ENCODE measurements around the gene FGF14. TPM values are rescaled to one million over a fixed set of nuclear protein-coding genes. Genes with fewer than 3 reads are reported as not detected.
"Not testable (repeated sequence)": the region's sequence is repeated elsewhere in the genome, so short reads cannot be mapped to it uniquely, and the experiment has no call there.

The FGF14 gene
- total RNA-seq, 1 donor from 2014 or later = 0.52 TPM

GRCh38 chr13:101866889-101867581 is 534.8 kb downstream of the FGF14 start:
- Histone ChIP-seq H3K27me3 (ENCODE audit: control insufficient read depth in 3 of 3, insufficient read depth in 3 of 3, low read length in 3 of 3) (no peaks in the 10 kb centered on the region), H3K4me1 (ENCODE audit: control insufficient read depth in 3 of 3, insufficient read depth in 3 of 3, low read length in 3 of 3) (no peaks in the 10 kb centered on the region), H3K9ac (ENCODE audit: low read depth in 1 of 3, low read length in 3 of 3) (no peak overlapping the region), H3K36me3 (ENCODE audit: control insufficient read depth in 3 of 3, insufficient read depth in 3 of 3, low read length in 3 of 3) (no peaks in the 10 kb centered on the region), H3K9me3 (ENCODE audit: control insufficient read depth in 3 of 3, low read length in 3 of 3) (no peaks in the 10 kb centered on the region), H3K27ac (ENCODE audit: low read depth, low read length) (no peak overlapping the region), H3K4me3 (ENCODE audit: low read length in 3 of 3) (no peak overlapping the region)

- no peaks in the 10 kb centered on the region for H3K36me3 ChIP-seq (ENCODE audit: control insufficient read depth in 3 of 3, insufficient read depth in 3 of 3, low read length in 3 of 3)
- no peaks in the 10 kb centered on the region for H3K9me3 ChIP-seq (ENCODE audit: control insufficient read depth in 3 of 3, low read length in 3 of 3)
- H3K4me1 ChIP-seq (ENCODE audit: control insufficient read depth in 3 of 3, insufficient read depth in 3 of 3, low read length in 3 of 3) = no peaks in the 10 kb centered on the region
- no peak overlapping the region for H3K4me3 ChIP-seq (ENCODE audit: low read length in 3 of 3)
- H3K9ac ChIP-seq (ENCODE audit: low read depth in 1 of 3, low read length in 3 of 3) = no peak overlapping the region
- H3K27me3 ChIP-seq (ENCODE audit: control insufficient read depth in 3 of 3, insufficient read depth in 3 of 3, low read length in 3 of 3) = no peaks in the 10 kb centered on the region
- no peak overlapping the region for H3K27ac ChIP-seq (ENCODE audit: low read depth, low read length)
These were observed 543.0 kb downstream of the FGF14 start for GRCh38 chr13:101858860-101859259.

- H3K4me3 ChIP-seq (ENCODE audit: low read length in 3 of 3) = no peak overlapping the region
- H3K9ac ChIP-seq (ENCODE audit: low read depth in 1 of 3, low read length in 3 of 3) = no peak overlapping the region
- H3K27me3 ChIP-seq (ENCODE audit: control insufficient read depth in 3 of 3, insufficient read depth in 3 of 3, low read length in 3 of 3) = no peaks in the 10 kb centered on the region
- no peaks in the 10 kb centered on the region for H3K9me3 ChIP-seq (ENCODE audit: control insufficient read depth in 3 of 3, low read length in 3 of 3)
- no peak overlapping the region for H3K27ac ChIP-seq (ENCODE audit: low read depth, low read length)
- H3K4me1 ChIP-seq (ENCODE audit: control insufficient read depth in 3 of 3, insufficient read depth in 3 of 3, low read length in 3 of 3) = no peaks in the 10 kb centered on the region
- no peaks in the 10 kb centered on the region for H3K36me3 ChIP-seq (ENCODE audit: control insufficient read depth in 3 of 3, insufficient read depth in 3 of 3, low read length in 3 of 3)
These were observed 555.1 kb downstream of the FGF14 start for GRCh38 chr13:101846701-101847100.

- Histone ChIP-seq H3K27me3 (ENCODE audit: control insufficient read depth in 3 of 3, insufficient read depth in 3 of 3, low read length in 3 of 3) (no peaks in the 10 kb centered on the region), H3K9ac (ENCODE audit: low read depth in 1 of 3, low read length in 3 of 3) (no peak overlapping the region), H3K27ac (ENCODE audit: low read depth, low read length) (no peak overlapping the region), H3K4me3 (ENCODE audit: low read length in 3 of 3) (no peak overlapping the region), H3K9me3 (ENCODE audit: control insufficient read depth in 3 of 3, low read length in 3 of 3) (no peaks in the 10 kb centered on the region), H3K36me3 (ENCODE audit: control insufficient read depth in 3 of 3, insufficient read depth in 3 of 3, low read length in 3 of 3) (no peaks in the 10 kb centered on the region), H3K4me1 (ENCODE audit: control insufficient read depth in 3 of 3, insufficient read depth in 3 of 3, low read length in 3 of 3) (no peaks in the 10 kb centered on the region)
These were observed 555.6 kb downstream of the FGF14 start for GRCh38 chr13:101846249-101846648.

GRCh38 chr13:101845245-101846020 is 556.4 kb downstream of the FGF14 start:
- no peak overlapping the region for H3K27ac ChIP-seq (ENCODE audit: low read depth, low read length)
- H3K9ac ChIP-seq (ENCODE audit: low read depth in 1 of 3, low read length in 3 of 3) = no peak overlapping the region
- H3K36me3 ChIP-seq (ENCODE audit: control insufficient read depth in 3 of 3, insufficient read depth in 3 of 3, low read length in 3 of 3) = no peaks in the 10 kb centered on the region
- H3K27me3 ChIP-seq (ENCODE audit: control insufficient read depth in 3 of 3, insufficient read depth in 3 of 3, low read length in 3 of 3) = no peaks in the 10 kb centered on the region
- H3K9me3 ChIP-seq (ENCODE audit: control insufficient read depth in 3 of 3, low read length in 3 of 3) = no peaks in the 10 kb centered on the region
- H3K4me1 ChIP-seq (ENCODE audit: control insufficient read depth in 3 of 3, insufficient read depth in 3 of 3, low read length in 3 of 3) = no peaks in the 10 kb centered on the region
- H3K4me3 ChIP-seq (ENCODE audit: low read length in 3 of 3) = no peak overlapping the region

GRCh38 chr13:101841698-101842097 is 560.1 kb downstream of the FGF14 start:
- H3K9ac ChIP-seq (ENCODE audit: low read depth in 1 of 3, low read length in 3 of 3) = no peak overlapping the region
- H3K36me3 ChIP-seq (ENCODE audit: control insufficient read depth in 3 of 3, insufficient read depth in 3 of 3, low read length in 3 of 3) = no peaks in the 10 kb centered on the region
- no peak overlapping the region for H3K4me3 ChIP-seq (ENCODE audit: low read length in 3 of 3)
- no peaks in the 10 kb centered on the region for H3K4me1 ChIP-seq (ENCODE audit: control insufficient read depth in 3 of 3, insufficient read depth in 3 of 3, low read length in 3 of 3)
- no peaks in the 10 kb centered on the region for H3K9me3 ChIP-seq (ENCODE audit: control insufficient read depth in 3 of 3, low read length in 3 of 3)
- no peak overlapping the region for H3K27ac ChIP-seq (ENCODE audit: low read depth, low read length)
- no peaks in the 10 kb centered on the region for H3K27me3 ChIP-seq (ENCODE audit: control insufficient read depth in 3 of 3, insufficient read depth in 3 of 3, low read length in 3 of 3)

GRCh38 chr13:101838323-101838722 is 563.5 kb downstream of the FGF14 start:
- no peaks in the 10 kb centered on the region for H3K36me3 ChIP-seq (ENCODE audit: control insufficient read depth in 3 of 3, insufficient read depth in 3 of 3, low read length in 3 of 3)
- H3K9me3 ChIP-seq (ENCODE audit: control insufficient read depth in 3 of 3, low read length in 3 of 3) = no peaks in the 10 kb centered on the region
- no peak overlapping the region for H3K4me3 ChIP-seq (ENCODE audit: low read length in 3 of 3)
- no peak overlapping the region for H3K9ac ChIP-seq (ENCODE audit: low read depth in 1 of 3, low read length in 3 of 3)
- no peak overlapping the region for H3K27ac ChIP-seq (ENCODE audit: low read depth, low read length)
- no peaks in the 10 kb centered on the region for H3K27me3 ChIP-seq (ENCODE audit: control insufficient read depth in 3 of 3, insufficient read depth in 3 of 3, low read length in 3 of 3)
- H3K4me1 ChIP-seq (ENCODE audit: control insufficient read depth in 3 of 3, insufficient read depth in 3 of 3, low read length in 3 of 3) = no peaks in the 10 kb centered on the region

- H3K9me3 ChIP-seq (ENCODE audit: control insufficient read depth in 3 of 3, low read length in 3 of 3); H3K27ac ChIP-seq (ENCODE audit: low read depth, low read length); H3K36me3 ChIP-seq (ENCODE audit: control insufficient read depth in 3 of 3, insufficient read depth in 3 of 3, low read length in 3 of 3): not testable (repeated sequence)
These were observed 564.1 kb downstream of the FGF14 start for GRCh38 chr13:101837778-101838177.

GRCh38 chr13:101837288-101837687 is 564.6 kb downstream of the FGF14 start:
- no peak overlapping the region for H3K9ac ChIP-seq (ENCODE audit: low read depth in 1 of 3, low read length in 3 of 3)
- no peaks in the 10 kb centered on the region for H3K27me3 ChIP-seq (ENCODE audit: control insufficient read depth in 3 of 3, insufficient read depth in 3 of 3, low read length in 3 of 3)
- no peaks in the 10 kb centered on the region for H3K36me3 ChIP-seq (ENCODE audit: control insufficient read depth in 3 of 3, insufficient read depth in 3 of 3, low read length in 3 of 3)
- H3K4me1 ChIP-seq (ENCODE audit: control insufficient read depth in 3 of 3, insufficient read depth in 3 of 3, low read length in 3 of 3) = no peaks in the 10 kb centered on the region
- no peak overlapping the region for H3K4me3 ChIP-seq (ENCODE audit: low read length in 3 of 3)
- no peak overlapping the region for H3K27ac ChIP-seq (ENCODE audit: low read depth, low read length)
- no peaks in the 10 kb centered on the region for H3K9me3 ChIP-seq (ENCODE audit: control insufficient read depth in 3 of 3, low read length in 3 of 3)

More at GRCh38 chr13:101837778-101838177, 564.1 kb downstream of the FGF14 start:
- H3K27me3 ChIP-seq (ENCODE audit: control insufficient read depth in 3 of 3, insufficient read depth in 3 of 3, low read length in 3 of 3); H3K4me3 ChIP-seq (ENCODE audit: low read length in 3 of 3); H3K9ac ChIP-seq (ENCODE audit: low read depth in 1 of 3, low read length in 3 of 3); H3K4me1 ChIP-seq (ENCODE audit: control insufficient read depth in 3 of 3, insufficient read depth in 3 of 3, low read length in 3 of 3): not testable (repeated sequence)

GRCh38 chr13:101835920-101836319 is 565.9 kb downstream of the FGF14 start:
- peaks cover 0 to under 1% (median 0%) of the 10 kb centered on the region in 3 donors for H3K9me3 ChIP-seq (ENCODE audit: control insufficient read depth in 3 of 3, low read length in 3 of 3)
- no peaks in the 10 kb centered on the region for H3K36me3 ChIP-seq (ENCODE audit: control insufficient read depth in 3 of 3, insufficient read depth in 3 of 3, low read length in 3 of 3)
- H3K27me3 ChIP-seq (ENCODE audit: control insufficient read depth in 3 of 3, insufficient read depth in 3 of 3, low read length in 3 of 3) = no peaks in the 10 kb centered on the region
- no peaks in the 10 kb centered on the region for H3K4me1 ChIP-seq (ENCODE audit: control insufficient read depth in 3 of 3, insufficient read depth in 3 of 3, low read length in 3 of 3)
- H3K4me3 ChIP-seq (ENCODE audit: low read length in 3 of 3) = no peak overlapping the region
- H3K27ac ChIP-seq (ENCODE audit: low read depth, low read length) = no peak overlapping the region
- no peak overlapping the region for H3K9ac ChIP-seq (ENCODE audit: low read depth in 1 of 3, low read length in 3 of 3)

All from skeletal muscle tissue (tissue), 4 donors.